Breast epithelium (tissue), 3 donors: ENCODE data around the gene FKBP2.

ENCODE experiments used
- CTCF ChIP-seq, 3 donors: fragments of 450-650 bp; IDR thresholded peaks; one replicate each; pipeline ENCODE4 v1.5.1; 2016 to 2017; ENCODE audit warnings: antibody characterized with exemption in 3 of 3, mild to moderate bottlenecking in 3 of 3, moderate library complexity in 3 of 3
- POLR2A ChIP-seq: fragments of 450-650 bp; IDR thresholded peaks from one replicate; pipeline ENCODE4 v1.6.1; 2016; ENCODE audit warnings: antibody characterized with exemption, mild to moderate bottlenecking, moderate library complexity

DNA sequence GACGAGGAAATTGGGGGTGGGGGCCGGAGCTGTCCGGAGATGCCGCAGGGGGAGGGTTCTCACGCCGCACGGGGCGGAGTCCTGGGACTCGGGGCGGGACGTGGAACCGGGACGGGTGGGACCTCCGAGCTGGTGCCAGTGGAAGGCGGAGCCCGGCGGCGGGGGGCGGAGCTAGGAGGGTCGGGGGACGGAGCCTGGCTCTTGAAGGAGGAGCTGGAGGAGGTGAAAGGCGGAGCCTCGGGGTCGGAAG, 271 bp downstream of the FKBP2 start:
- no peak for TF ChIP-seq POLR2A
- no peak for TF ChIP-seq CTCF (IDR thresholded peaks at IDR 0.05)
